HepG2 (cell line): ENCODE measurements around the gene CNTD1. TPM values are rescaled to one million over a fixed set of nuclear protein-coding genes. Genes with fewer than 3 reads are reported as not detected.

Experiments used
- FOXA3 ChIP-seq: IDR thresholded peaks from 2 replicates; pipeline ENCODE4 v1.6.1; 2016; ENCODE audit warnings: missing genetic modification reagents, missing compliant biosample characterization
- FOXP4 ChIP-seq: sonication (generic); formaldehyde crosslinking; IDR thresholded peaks from 2 replicates; pipeline ENCODE4 v1.4.0; 2020; ENCODE audit warnings: missing genetic modification reagents
- IKZF1 ChIP-seq: fragments of 450-650 bp; IDR thresholded peaks from 2 replicates; pipeline ENCODE4 v1.7.1; 2016
- KDM5A ChIP-seq: fragments of 200-600 bp; sonication (generic); IDR thresholded peaks from 2 replicates; pipeline ENCODE4 v1.7.0; 2018; ENCODE audit warnings: antibody characterized with exemption, mild to moderate bottlenecking, low read length, borderline replicate concordance
- NFAT5 ChIP-seq: sonication (generic); formaldehyde crosslinking; IDR thresholded peaks from 2 replicates; pipeline ENCODE4 v1.4.0; 2020; ENCODE audit warnings: missing genetic modification reagents
- NFKB2 ChIP-seq: sonication (generic); formaldehyde crosslinking; IDR thresholded peaks from 2 replicates; pipeline ENCODE4 v1.4.0; 2020; ENCODE audit warnings: missing genetic modification reagents, borderline replicate concordance
- NR2F6 ChIP-seq, 2 experiments: IDR thresholded peaks; 2 replicates each; pipeline ENCODE4 v1.6.1; 2016; ENCODE audit warnings: antibody characterized with exemption in 1 of 2, mild to moderate bottlenecking in 1 of 2
- RBM22 ChIP-seq: fragments of 200-400 bp; formaldehyde crosslinking; optimal IDR thresholded peaks from 2 replicates; pipeline ENCODE3; 2017; ENCODE audit warnings: mild to moderate bottlenecking, low read length, moderate library complexity
- RBM39 ChIP-seq: fragments of 200-400 bp; formaldehyde crosslinking; IDR thresholded peaks from one replicate; pipeline ENCODE4 v1.6.1; 2018; ENCODE audit warnings: antibody characterized with exemption, mild to moderate bottlenecking, low read depth, low read length; ENCODE audit not compliant: poor library complexity, severe bottlenecking
- ZC3H13 ChIP-seq: sonication (generic); formaldehyde crosslinking; IDR thresholded peaks from 2 replicates; pipeline ENCODE4 v1.8.1; 2023; ENCODE audit warnings: mild to moderate bottlenecking, missing genetic modification reagents, moderate library complexity
- ZFP37 ChIP-seq: sonication (generic); formaldehyde crosslinking; IDR thresholded peaks from 2 replicates; pipeline ENCODE4 v1.4.0; 2020; ENCODE audit warnings: missing genetic modification reagents, borderline replicate concordance
- ZNF282 ChIP-seq: fragments of 450-650 bp; IDR thresholded peaks from 2 replicates; pipeline ENCODE4 v1.6.1; 2018; ENCODE audit not compliant: partially characterized antibody
- ZNF292 ChIP-seq: sonication (generic); formaldehyde crosslinking; IDR thresholded peaks from 2 replicates; pipeline ENCODE4 v1.8.1; 2022; ENCODE audit warnings: mild to moderate bottlenecking, low read depth, missing genetic modification reagents, borderline replicate concordance
- ZNF451 ChIP-seq: sonication (generic); formaldehyde crosslinking; IDR thresholded peaks from 2 replicates; pipeline ENCODE4 v1.5.0; 2020; ENCODE audit warnings: mild to moderate bottlenecking, missing genetic modification reagents
- ZNF501 ChIP-seq: sonication (generic); formaldehyde crosslinking; IDR thresholded peaks from 2 replicates; pipeline ENCODE4 v1.5.1; 2020; ENCODE audit warnings: mild to moderate bottlenecking, moderate library complexity, missing genetic modification reagents
- ZNF530 ChIP-seq: sonication (generic); formaldehyde crosslinking; IDR thresholded peaks from 2 replicates; pipeline ENCODE4 v1.5.0; 2020; ENCODE audit warnings: low read depth, mild to moderate bottlenecking, missing genetic modification reagents
- ZNF547 ChIP-seq: sonication (generic); formaldehyde crosslinking; IDR thresholded peaks from 2 replicates; pipeline ENCODE4 v1.5.1; 2020; ENCODE audit warnings: mild to moderate bottlenecking, missing genetic modification reagents
- polyA plus RNA-seq, 8 experiments: library from polyadenylated mRNA; depleted of rRNA in 3 of 8; stranded (reverse) in 7 of 8; unstranded in 1 of 8; fragments of >200 nt; fragmentation: Illumina TruSeq in 4 of 8; extraction: Trizol in 4 of 8; gene quantifications; 2 replicates each; pipeline versions ENCODE4 v1.2.1 to v1.2.3, GENCODE V29; 2011 to 2016; ENCODE audit warnings: low read depth in 4 of 8, missing spikeins in 1 of 8, mixed read lengths in 1 of 8; ENCODE audit not compliant: insufficient read depth in 1 of 8
- total RNA-seq, 5 experiments: library from RNA; depleted of rRNA; stranded (reverse); fragments of >200 nt; fragmentation: Illumina TruSeq; extraction: Trizol; gene quantifications; 2 replicates each; pipeline ENCODE4 v1.2.3, GENCODE V29; 2016; ENCODE audit warnings: low read depth in 1 of 5
- TF ChIP-seq, protein P1 (sequence below): sonication (generic); formaldehyde crosslinking; IDR thresholded peaks from 2 replicates; pipeline ENCODE4 v1.4.0; 2020; ENCODE audit warnings: missing genetic modification reagents
- TF ChIP-seq, protein P2 (sequence below): IDR thresholded peaks from 2 replicates; pipeline ENCODE4 v1.6.1; 2016; ENCODE audit warnings: low read depth, control low read depth

CNTD1 gene
- total and polyA plus RNA-seq, 2 of the 13 experiments (the other 11 are each of a cell fraction or from before 2014, with no cell fraction given): 0.11 to 0.15 TPM

GRCh38 chr17:42819939-42820535 lies 21.4 kb downstream of the CNTD1 start (continued):
- TF ChIP-seq RBM22 (peak; percentile 43), NFAT5 (CRISPR knock-in tag) (no peak), NR2F6 (IDR thresholded peaks at IDR 0.05) (peak; percentile 46), NR2F6 (CRISPR knock-in tag; IDR thresholded peaks at IDR 0.05) (no peak; the same call in 1 of the 2 replicates), ZNF282 (no peak), ZNF292 (CRISPR knock-in tag) (no peak), ZNF547 (CRISPR knock-in tag) (no peak), FOXA3 (CRISPR knock-in tag) (peak; percentile 31; the same call in 1 of the 2 replicates), ZFP37 (CRISPR knock-in tag) (no peak), ZNF530 (CRISPR knock-in tag) (no peak), NFKB2 (no peak), KDM5A (0 out of 2 replicates have a peak, but pooled peaks have one; percentile 14), IKZF1 (no peak), FOXP4 (peak; percentile 32; the same call in 1 of the 2 replicates), ZNF501 (CRISPR knock-in tag) (no peak), ZNF451 (CRISPR knock-in tag) (no peak), ZC3H13 (CRISPR knock-in tag) (no peak), RBM39 (no peak)
- TF ChIP-seq, protein P1, sequence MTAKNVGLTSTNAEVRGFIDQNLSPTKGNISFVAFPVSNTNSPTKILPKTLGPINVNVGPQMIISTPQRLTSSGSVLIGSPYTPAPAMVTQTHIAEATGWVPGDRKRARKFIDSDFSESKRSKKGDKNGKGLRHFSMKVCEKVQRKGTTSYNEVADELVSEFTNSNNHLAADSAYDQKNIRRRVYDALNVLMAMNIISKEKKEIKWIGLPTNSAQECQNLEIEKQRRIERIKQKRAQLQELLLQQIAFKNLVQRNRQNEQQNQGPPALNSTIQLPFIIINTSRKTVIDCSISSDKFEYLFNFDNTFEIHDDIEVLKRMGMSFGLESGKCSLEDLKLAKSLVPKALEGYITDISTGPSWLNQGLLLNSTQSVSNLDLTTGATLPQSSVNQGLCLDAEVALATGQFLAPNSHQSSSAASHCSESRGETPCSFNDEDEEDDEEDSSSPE (CRISPR knock-in tag): no peak
- TF ChIP-seq, protein P2, sequence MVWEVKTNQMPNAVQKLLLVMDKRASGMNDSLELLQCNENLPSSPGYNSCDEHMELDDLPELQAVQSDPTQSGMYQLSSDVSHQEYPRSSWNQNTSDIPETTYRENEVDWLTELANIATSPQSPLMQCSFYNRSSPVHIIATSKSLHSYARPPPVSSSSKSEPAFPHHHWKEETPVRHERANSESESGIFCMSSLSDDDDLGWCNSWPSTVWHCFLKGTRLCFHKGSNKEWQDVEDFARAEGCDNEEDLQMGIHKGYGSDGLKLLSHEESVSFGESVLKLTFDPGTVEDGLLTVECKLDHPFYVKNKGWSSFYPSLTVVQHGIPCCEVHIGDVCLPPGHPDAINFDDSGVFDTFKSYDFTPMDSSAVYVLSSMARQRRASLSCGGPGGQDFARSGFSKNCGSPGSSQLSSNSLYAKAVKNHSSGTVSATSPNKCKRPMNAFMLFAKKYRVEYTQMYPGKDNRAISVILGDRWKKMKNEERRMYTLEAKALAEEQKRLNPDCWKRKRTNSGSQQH (CRISPR knock-in tag): no peak
